Measurements from ENCODE around the gene SLC45A1.
"Not testable (repeated sequence)": the region's sequence is repeated elsewhere in the genome, so short reads cannot be mapped to it uniquely, and the experiment has no call there.

Gene SLC45A1

GRCh38 chr1:8364528-8365442 is 46.9 kb downstream of the SLC45A1 start:
- in situ Hi-C loops (cut with MboI; ENCODE audit: low sequenced_read_pairs), result no loop called here

DNA sequence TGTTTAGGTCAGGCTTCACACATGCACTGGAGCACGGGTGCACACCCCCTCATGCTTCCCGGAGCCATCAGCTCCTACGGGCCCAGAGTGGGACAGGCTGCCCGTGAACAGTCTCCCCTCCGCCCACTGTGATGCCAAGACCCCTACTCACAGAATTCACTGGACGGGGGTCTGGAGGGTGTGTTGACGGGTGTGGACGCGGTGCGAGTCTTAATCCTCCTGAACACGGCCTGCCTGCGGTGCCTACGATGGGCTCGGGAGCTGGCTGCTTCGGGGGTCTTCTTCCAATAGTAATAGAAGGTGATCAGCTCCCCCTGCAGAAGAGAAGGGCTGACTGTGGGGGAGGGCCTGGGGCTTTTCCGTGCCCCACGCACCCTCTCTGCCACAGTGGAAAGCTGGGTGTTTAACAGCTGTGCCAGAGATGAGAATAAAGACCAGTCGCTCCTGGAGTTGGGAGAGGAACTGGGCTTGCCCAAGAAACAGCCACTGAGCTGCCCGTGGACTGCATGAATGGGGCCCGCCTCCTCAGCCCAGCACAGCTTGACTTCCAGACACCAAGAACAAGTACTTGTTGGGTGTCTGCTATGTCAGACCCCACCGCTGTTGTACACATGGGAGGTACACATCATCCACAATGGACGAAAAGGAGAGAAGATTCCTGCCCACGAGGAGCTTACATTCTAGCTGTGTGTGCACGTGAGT is 47.9 kb downstream of the SLC45A1 start:
- in situ Hi-C loops (cut with MboI; ENCODE audit: low sequenced_read_pairs), result no loop called here

GRCh38 chr1:8367571-8368194 is 49.8 kb downstream of the SLC45A1 start:
- in situ Hi-C loops (cut with MboI; ENCODE audit: low sequenced_read_pairs), result no loop called here

DNA sequence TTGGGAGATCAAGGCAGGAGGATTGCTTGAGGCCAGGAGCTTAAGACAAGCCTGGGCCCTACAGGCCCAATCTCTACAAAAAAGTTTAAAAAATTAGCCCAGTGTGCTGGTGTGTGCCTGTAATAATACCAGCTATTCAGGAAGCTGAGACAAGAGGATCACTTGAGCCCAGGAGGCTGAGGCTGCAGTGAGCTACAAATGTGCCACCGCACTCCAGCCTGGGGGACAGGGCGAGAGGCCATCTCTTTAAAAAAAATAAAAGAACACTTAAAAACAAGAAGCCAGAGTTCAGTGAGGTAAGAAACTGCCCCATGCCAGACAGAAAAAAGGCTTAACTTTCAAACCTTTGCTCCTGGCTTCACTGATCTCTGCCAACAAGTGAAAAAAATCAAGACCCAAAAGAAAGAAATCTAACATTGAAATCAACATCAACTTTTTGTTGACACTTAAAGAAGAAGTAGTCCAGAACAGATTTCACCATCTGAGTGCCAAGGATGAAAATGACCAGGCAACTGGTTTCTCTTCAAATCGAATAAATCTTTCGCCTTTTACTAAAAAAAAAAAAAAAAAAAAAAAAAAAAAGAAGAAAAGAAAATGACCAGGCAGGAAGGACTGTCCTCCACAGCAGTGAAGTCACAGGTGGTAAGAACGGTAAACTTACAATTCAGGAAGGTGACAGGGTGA is 51.2 kb downstream of the SLC45A1 start:
- in situ Hi-C loops (cut with MboI; ENCODE audit: low sequenced_read_pairs), result no loop called here

DNA sequence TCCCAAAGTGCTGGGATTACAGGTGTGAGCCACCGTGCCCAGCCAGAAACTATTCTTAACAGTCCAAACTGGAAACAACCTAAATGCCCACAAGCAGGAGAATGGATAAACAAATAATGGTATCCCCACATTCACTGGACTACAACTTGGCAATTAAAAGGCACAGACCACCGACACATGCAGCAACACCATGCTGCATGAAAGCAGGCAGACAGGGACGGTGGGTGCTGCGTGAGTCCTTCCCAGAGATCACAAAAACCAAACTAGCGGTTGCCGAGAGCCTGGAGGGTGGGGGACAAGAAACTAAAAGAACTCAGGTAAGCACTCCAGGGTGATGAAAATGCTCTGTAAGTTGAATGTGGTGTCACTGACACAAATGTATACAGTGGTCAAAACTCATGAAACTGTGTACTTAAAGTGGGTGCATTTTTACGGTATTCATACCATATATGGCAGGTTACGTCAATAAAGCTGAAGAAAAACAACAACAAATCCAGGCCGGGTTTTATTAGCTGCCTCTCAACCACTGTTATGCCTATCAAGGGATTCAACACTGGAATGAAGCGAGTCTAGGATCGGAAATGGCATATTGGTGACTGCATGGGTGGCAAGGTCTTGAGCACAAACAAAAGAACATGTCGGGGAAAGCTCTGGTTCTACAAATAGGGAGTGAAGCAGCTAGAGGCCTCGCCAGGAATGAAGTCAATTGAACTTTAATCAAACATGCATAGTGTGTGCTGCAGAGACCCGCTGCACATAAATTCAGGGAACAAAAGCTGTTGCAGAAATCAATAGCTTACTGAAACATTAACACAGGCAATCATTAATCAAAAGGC is 52.4 kb downstream of the SLC45A1 start:
- in situ Hi-C loops (cut with MboI; ENCODE audit: low sequenced_read_pairs), result no loop called here

DNA sequence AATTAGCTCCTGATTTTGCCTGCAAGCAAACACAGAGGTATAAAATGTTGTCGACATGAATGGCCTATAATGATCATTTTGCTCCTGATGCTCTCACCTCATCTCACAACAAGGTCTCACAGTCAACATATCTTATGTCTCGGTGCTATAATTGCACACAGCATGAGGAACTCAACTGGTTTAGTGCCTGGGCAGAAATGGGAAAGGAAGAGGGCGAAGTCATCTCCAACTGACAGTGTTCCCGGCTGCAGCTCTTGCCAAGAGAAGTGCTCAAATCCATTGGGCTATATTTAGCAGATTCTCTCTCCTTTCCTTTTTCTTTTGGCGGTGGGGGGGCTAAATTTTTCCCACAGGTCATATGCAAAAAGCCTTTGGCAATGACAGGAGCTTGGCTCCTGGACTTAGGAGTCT is 53.0 kb downstream of the SLC45A1 start:
- in situ Hi-C loops (cut with MboI; ENCODE audit: low sequenced_read_pairs), result no loop called here

DNA sequence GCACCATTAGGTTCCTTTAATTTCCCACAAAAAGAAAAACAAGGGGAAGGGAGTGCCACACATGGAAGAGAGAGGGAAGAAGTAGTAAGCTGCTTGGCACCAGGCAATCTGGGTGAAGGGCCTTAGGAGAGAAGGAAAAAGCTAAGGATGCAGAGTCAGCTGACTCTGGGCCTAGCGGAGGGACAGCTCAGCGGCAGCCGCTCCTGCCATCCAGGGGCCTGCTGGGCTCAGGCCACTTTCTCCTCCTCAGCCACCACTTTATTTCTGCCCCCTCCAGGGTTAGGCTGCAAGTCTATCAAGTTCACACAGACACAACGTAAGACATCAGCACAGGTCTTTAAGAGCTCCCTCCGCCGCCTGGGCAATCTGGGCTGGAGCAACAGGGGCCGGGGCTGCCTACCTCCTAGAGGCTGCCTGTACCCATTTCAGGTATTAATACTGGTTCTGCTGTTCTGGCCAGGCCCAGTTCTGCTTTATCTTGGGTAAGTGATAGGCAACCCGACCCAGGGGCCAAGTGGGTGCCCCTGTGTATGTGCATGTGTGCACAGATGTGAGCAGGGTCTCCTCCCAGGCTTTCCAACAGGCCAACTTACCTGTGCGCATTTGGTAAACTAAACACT is 53.6 kb downstream of the SLC45A1 start:
- in situ Hi-C loops (cut with MboI; ENCODE audit: low sequenced_read_pairs), result no loop called here

- in situ Hi-C loops (cut with MboI; ENCODE audit: low sequenced_read_pairs), result no loop called here
Observed at GRCh38 chr1:8373125-8373524, 55.2 kb downstream of the SLC45A1 start.

DNA sequence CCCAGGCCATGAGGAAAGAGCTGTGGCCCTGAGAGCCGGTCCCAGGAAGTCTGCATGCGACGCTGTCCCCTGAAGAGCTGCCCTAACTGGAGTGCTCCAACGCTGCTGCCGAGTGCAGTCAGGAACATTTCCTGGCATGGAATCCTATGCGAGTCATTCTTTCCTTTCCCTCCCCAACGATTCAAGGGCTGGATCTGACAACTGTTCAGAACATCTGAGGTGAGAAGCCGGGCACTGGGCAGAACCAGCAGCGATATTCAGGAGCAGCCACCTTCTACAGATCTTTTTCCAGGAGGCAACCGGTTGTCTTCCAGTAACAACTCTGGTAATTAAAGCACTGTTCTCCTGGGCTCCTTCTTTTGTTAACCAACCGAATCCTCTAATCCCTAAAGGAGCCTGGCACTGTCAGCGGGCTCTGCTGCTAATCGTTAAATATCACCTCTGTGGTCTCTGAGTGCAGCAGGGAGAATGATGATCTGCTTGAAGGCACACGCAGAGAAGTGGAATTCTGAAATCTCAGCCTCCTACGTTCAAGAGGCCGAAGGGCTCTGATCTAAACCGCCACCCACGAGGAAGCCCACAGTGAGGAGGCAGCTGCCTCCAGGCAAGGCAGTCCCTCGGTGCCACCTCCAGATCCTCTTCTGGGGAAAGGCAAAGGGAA is 55.8 kb downstream of the SLC45A1 start:
- in situ Hi-C loops (cut with MboI; ENCODE audit: low sequenced_read_pairs), result no loop called here

DNA sequence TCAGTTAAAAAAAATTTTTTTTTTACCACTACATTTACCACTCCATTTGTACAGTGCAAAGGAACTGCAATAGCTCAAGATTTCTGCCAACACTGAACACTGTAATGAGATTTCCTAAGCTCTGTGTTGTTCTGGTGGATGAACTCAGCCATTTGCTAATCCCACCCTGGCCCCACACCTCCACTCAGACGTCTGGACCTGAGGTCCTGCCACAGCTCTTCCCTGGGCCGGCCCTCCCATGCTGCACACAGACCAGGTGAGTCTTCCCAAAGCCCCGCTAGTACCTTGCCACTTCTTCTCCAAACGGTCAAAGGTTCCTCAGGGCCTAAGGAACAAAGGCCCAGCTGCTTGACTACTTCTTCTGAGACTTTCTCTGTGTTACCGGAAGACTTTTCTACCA is 56.4 kb downstream of the SLC45A1 start:
- in situ Hi-C loops (cut with MboI; ENCODE audit: low sequenced_read_pairs), result no loop called here

DNA sequence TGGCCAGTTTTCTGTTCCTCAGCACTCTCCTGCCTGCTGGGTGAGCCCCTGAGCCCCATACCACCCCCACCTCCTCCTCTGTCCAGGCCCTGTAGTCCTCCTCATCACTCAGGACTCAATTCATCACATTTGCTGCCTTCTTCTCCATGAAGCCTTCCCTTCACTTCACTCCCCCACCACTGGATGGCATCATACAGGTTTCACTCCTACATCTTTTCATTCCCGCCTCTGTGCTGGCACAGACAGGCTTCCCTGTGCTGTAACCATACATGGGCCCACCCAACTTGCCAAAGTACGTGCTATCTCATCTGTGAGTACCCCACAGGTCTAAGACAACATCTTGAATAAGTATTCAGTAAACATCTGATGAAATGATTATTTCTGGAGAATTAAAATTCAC is 56.9 kb downstream of the SLC45A1 start:
- in situ Hi-C loops (cut with MboI; ENCODE audit: low sequenced_read_pairs), result no loop called here

DNA sequence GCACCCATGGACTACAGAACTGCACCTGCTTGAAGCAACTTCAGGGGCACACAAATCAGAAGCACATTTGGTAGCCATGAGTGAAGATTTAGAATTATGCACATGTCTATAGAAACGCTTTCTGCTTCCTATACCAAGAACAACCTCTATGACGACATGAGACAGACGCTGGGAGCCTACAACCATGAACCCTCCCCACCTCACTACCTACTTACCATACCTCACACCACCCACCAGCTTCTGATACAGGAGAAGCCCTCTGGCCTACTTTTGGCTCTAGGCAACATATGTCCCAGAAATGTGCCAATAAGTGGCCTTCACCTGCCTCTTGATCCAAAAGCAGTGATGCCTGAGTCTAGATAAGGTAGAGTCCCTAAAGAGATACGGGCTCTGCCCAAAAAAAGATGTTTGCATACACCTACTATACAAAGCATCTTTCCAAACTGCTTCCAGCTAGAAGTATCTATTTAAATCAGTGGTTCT is 58.5 kb downstream of the SLC45A1 start:
- in situ Hi-C loops (cut with MboI; ENCODE audit: low sequenced_read_pairs), result no loop called here

- in situ Hi-C loops (cut with MboI; ENCODE audit: low sequenced_read_pairs), result no loop called here
Observed at GRCh38 chr1:8377271-8377981, 59.5 kb downstream of the SLC45A1 start.

DNA sequence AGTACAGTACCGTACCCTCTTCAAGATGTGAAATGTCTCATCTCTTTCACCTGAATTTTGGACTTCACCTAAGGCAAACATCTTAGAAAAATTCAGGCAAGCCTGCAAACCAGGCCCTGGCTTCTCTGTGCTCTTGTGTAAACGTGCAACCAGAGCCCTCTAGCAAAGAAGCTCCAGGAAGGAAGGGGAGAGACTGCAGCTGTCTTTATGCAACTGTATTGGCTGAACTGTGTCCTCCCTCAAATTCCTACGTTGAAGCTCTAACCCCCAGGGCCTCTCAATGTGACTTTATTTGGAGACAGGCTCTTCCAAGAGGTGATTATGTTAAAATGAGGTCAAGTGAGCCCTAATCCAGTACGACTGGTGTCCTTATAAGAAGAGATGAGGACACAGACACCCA is 60.3 kb downstream of the SLC45A1 start:
- in situ Hi-C loops (cut with MboI; ENCODE audit: low sequenced_read_pairs), result no loop called here

DNA sequence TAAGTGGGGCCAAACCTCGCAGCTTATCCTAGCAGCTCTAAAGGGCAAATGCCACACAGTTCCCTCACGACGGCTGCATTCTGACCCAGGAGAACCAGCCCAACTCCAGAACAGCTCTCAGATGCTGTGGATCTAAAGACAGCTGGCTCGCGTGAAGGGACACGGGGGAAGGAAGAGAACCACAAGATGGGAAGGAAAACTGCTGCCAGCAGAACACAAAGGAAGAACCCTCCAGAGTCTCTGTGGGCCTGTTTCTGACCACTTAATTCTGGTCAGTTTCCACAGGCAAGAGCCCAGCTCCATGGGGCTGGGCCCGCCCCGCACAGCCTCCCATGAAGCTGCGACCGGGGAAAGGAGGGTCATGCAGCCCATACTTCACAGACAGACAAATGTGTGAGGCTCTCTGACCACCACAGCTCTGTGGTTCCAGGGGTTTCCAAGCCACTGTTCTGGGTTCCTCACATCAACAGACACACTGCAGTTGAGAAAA is 61.1 kb downstream of the SLC45A1 start:
- in situ Hi-C loops (cut with MboI; ENCODE audit: low sequenced_read_pairs), result no loop called here

- in situ Hi-C loops (cut with MboI; ENCODE audit: low sequenced_read_pairs), result no loop called here
Observed at GRCh38 chr1:8379513-8380186, 61.7 kb downstream of the SLC45A1 start.

DNA sequence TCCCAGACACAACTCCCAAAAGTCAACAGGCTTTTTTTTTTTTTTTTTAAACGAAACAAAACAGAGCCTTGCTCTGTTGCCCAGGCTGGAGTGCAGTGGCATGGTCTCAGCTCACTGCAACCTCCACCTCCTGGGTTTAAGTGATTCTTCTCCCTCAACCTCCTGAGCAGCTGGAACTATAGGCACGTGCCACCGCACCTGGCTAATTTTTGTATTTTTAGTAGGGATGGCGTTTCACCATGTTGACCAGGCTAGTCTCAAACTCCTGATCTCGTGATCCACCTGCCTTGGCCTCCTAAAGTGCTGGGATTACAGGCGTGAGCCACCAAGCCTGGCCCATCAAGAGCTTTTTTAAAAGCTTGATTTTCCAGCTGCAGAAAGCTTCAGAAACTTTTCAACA is 62.4 kb downstream of the SLC45A1 start:
- in situ Hi-C loops (cut with MboI; ENCODE audit: low sequenced_read_pairs), result not testable (repeated sequence)

GRCh38 chr1:8381618-8382017 is 63.7 kb downstream of the SLC45A1 start:
- in situ Hi-C loops (cut with MboI; ENCODE audit: low sequenced_read_pairs), result no loop called here
